ENCODE results near the gene FHIT. TPM values are rescaled to one million over a fixed set of nuclear protein-coding genes. Genes with fewer than 3 reads are reported as not detected.

Gene FHIT
- total and polyA plus RNA-seq, 7 donors, result 0.98 to 10.4 (median 4.0) TPM

DNA sequence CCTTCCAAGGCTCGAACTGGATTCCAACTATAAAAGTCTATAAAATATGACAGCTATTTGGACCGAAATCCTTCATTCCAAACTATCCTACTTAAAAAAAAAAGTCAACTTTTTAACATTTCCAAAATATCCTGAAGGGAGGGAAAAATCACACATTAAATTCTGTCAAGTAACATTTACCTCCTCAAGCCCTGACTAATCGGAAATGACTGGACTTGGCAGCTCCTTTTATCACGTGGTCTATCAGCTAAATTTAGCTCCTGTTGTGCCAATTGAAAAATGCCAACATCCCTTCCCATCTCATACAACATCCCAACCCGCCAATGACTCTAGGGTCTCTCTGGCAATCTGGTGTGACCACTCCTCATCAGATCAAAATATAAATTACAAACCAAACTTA, 297.9 kb downstream of the FHIT start:
- 35 to 39% (median 37%) methylated on average over 5 of the region's 5 CpGs for WGBS, 3 donors
- no peaks in the 10 kb centered on the region for H3K27me3 ChIP-seq (ENCODE audit: insufficient read depth in 3 of 3, low read length in 2 of 3)
- TF ChIP-seq, protein P1, sequence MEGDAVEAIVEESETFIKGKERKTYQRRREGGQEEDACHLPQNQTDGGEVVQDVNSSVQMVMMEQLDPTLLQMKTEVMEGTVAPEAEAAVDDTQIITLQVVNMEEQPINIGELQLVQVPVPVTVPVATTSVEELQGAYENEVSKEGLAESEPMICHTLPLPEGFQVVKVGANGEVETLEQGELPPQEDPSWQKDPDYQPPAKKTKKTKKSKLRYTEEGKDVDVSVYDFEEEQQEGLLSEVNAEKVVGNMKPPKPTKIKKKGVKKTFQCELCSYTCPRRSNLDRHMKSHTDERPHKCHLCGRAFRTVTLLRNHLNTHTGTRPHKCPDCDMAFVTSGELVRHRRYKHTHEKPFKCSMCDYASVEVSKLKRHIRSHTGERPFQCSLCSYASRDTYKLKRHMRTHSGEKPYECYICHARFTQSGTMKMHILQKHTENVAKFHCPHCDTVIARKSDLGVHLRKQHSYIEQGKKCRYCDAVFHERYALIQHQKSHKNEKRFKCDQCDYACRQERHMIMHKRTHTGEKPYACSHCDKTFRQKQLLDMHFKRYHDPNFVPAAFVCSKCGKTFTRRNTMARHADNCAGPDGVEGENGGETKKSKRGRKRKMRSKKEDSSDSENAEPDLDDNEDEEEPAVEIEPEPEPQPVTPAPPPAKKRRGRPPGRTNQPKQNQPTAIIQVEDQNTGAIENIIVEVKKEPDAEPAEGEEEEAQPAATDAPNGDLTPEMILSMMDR (IDR thresholded peaks at IDR 0.05), result no peak
- no peak overlapping the region for H3K4me3 ChIP-seq
- H3K36me3 ChIP-seq (ENCODE audit: insufficient read depth in 1 of 2, low read depth in 1 of 2), result no peaks in the 10 kb centered on the region
- no peaks in the 10 kb centered on the region for H3K9me3 ChIP-seq
- ATAC-seq (no peak), DNase-seq (no peak)
- H3K4me1 ChIP-seq, result no peaks in the 10 kb centered on the region
- intact Hi-C loops (cut with DNase I), result no loop called here
- H3K27ac ChIP-seq, result no peak overlapping the region

DNA sequence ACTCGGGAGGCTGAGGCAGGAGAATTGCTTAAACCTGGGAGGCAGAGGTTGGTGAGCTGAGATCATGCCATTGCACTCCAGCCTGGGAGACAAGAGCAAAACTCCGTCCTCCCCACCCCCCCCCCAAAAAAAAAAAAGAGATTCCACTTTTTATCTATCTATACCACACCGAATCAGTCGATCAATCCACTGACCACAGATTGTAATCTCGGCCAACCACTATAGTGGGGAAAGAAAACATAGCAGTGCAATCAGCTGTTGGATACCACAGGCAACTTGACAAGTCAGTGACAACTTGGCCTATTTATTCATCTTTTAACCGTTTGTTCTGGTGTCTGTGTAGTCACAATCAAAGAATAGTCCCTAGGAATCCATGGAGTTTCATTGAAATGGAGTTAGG, 299.2 kb downstream of the FHIT start:
- WGBS, 3 donors, result 67 to 76% (median 72%) methylated on average over 6 of the region's 6 CpGs
- H3K4me3 ChIP-seq, result no peak overlapping the region
- DNase-seq (no peak), ATAC-seq (no peak)
- no peaks in the 10 kb centered on the region for H3K27me3 ChIP-seq (ENCODE audit: insufficient read depth in 3 of 3, low read length in 2 of 3)
- TF ChIP-seq, protein P1 (IDR thresholded peaks at IDR 0.05), result no peak
- intact Hi-C loops (cut with DNase I), result no loop called here
- no peaks in the 10 kb centered on the region for H3K4me1 ChIP-seq
- H3K27ac ChIP-seq, result no peak overlapping the region
- no peaks in the 10 kb centered on the region for H3K9me3 ChIP-seq
- no peaks in the 10 kb centered on the region for H3K36me3 ChIP-seq (ENCODE audit: insufficient read depth in 1 of 2, low read depth in 1 of 2)

DNA sequence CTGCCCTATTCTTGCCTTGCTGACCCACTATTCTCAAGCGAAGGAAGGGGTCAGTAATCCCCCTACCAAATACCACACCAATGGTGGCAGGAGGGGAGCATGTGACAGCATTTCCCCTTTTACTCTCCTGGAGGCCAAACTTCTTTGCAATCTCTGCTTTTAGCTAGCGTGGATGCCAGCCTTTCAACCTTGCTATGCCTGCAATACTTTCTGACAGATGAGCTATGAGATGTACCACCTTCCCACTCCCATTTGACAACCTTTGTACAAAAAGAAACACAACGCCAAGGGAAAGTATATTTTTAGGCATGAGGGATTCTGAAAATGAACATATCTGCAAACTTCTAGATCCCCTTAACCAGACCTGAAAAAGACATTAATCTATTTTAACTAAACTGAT, 302.1 kb downstream of the FHIT start:
- TF ChIP-seq, protein P1 (IDR thresholded peaks at IDR 0.05), result no peak
- ATAC-seq (no peak), DNase-seq (no peak)
- H3K4me3 ChIP-seq, result no peak overlapping the region
- H3K4me1 ChIP-seq, result no peaks in the 10 kb centered on the region
- intact Hi-C loops (cut with DNase I), result no loop called here
- no peak overlapping the region for H3K27ac ChIP-seq
- H3K27me3 ChIP-seq (ENCODE audit: insufficient read depth in 3 of 3, low read length in 2 of 3), result no peaks in the 10 kb centered on the region
- 76 to 90% (median 90%) methylated on average over 3 of the region's 3 CpGs for WGBS, 3 donors
- H3K9me3 ChIP-seq, result no peaks in the 10 kb centered on the region
- H3K36me3 ChIP-seq (ENCODE audit: insufficient read depth in 1 of 2, low read depth in 1 of 2), result no peaks in the 10 kb centered on the region

DNA sequence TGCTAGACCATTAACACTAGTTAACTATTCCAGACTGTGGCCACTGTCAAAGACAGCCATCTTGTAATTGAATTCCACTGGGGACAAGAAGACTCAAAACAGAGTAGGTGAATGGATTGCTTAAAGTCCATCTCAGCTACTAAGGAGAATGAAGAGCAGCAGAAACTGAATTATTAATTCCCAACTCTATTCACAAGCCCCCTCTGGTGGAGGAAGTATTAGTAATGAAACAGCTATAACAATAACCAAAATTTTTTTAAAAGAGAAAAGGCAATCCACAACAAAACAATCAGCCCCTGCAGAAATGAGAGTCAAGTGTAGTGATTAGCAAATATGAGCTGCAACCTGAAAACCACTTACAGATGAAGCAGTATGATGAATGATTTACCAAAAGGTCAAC, 302.8 kb downstream of the FHIT start:
- ATAC-seq (no peak), DNase-seq (no peak)
- TF ChIP-seq, protein P1 (IDR thresholded peaks at IDR 0.05), result no peak
- no peak overlapping the region for H3K4me3 ChIP-seq
- H3K36me3 ChIP-seq (ENCODE audit: insufficient read depth in 1 of 2, low read depth in 1 of 2), result no peaks in the 10 kb centered on the region
- no peak overlapping the region for H3K27ac ChIP-seq
- H3K27me3 ChIP-seq (ENCODE audit: insufficient read depth in 3 of 3, low read length in 2 of 3), result no peaks in the 10 kb centered on the region
- no peaks in the 10 kb centered on the region for H3K9me3 ChIP-seq
- H3K4me1 ChIP-seq, result no peaks in the 10 kb centered on the region
- intact Hi-C loops (cut with DNase I), result no loop called here

DNA sequence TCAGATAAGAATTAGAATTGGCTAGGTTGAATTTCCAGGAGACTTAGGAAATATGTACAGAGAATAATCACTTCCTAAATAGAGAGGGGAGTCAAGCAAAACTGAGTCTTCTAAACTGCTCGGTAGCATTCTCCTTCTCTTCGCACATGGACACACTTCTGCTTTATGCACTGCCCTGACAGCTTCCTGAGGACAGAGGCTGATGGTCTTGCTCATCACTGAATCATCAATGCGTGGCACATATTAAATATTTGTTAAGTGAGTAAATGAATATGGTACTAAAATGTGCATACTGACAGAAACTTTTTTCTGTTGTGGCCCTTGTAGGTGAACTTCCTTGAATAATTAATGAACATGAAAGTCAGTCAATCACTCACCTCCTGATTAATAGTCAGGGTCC, 315.5 kb downstream of the FHIT start:
- ATAC-seq, result no peak

More for the DNA sequence above, 315.5 kb downstream of the FHIT start:
- 84 to 94% (median 92%) methylated on average over 3 of the region's 3 CpGs for WGBS, 3 donors
- intact Hi-C loops (cut with DNase I), result no loop called here
- Histone ChIP-seq H3K27me3 (ENCODE audit: insufficient read depth in 3 of 3, low read length in 2 of 3) (no peaks in the 10 kb centered on the region), H3K27ac (no peak overlapping the region), H3K4me3 (no peak overlapping the region), H3K9me3 (no peaks in the 10 kb centered on the region), H3K36me3 (ENCODE audit: insufficient read depth in 1 of 2, low read depth in 1 of 2) (peaks cover 0 to 4% of the 10 kb centered on the region in 2 donors), H3K4me1 (no peaks in the 10 kb centered on the region)
- TF ChIP-seq, protein P1 (IDR thresholded peaks at IDR 0.05), result no peak
- no peak for DNase-seq

Data from psoas muscle (tissue), 8 donors.